ENCODE results near the gene COBLL1.

DNA sequence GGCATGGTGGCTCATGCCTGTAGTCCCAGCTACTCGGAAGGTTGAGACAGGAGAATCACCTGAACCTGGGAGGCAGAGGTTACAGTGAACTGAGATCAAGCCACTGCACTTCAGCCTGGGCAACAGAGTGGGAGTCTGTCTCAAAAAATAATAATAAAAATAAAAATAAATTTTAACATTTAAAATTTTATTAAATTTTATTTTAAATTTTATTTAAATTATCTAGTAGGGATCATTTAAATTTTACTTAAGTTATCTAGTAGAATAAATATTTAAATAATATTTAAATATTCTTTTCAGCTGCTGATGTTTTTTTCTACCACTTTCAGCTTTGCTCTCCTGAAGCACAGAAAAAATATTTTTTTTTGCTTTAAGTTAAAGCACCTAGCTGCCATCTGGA, 10.4 kb downstream of the COBLL1 start:
- TF ChIP-seq, protein P1, sequence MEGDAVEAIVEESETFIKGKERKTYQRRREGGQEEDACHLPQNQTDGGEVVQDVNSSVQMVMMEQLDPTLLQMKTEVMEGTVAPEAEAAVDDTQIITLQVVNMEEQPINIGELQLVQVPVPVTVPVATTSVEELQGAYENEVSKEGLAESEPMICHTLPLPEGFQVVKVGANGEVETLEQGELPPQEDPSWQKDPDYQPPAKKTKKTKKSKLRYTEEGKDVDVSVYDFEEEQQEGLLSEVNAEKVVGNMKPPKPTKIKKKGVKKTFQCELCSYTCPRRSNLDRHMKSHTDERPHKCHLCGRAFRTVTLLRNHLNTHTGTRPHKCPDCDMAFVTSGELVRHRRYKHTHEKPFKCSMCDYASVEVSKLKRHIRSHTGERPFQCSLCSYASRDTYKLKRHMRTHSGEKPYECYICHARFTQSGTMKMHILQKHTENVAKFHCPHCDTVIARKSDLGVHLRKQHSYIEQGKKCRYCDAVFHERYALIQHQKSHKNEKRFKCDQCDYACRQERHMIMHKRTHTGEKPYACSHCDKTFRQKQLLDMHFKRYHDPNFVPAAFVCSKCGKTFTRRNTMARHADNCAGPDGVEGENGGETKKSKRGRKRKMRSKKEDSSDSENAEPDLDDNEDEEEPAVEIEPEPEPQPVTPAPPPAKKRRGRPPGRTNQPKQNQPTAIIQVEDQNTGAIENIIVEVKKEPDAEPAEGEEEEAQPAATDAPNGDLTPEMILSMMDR (IDR thresholded peaks at IDR 0.05): no peak
- TF ChIP-seq POLR2A (IDR thresholded peaks at IDR 0.05): no peak
